ENCODE data around the gene NEURL1.

The NEURL1 gene

GRCh38 chr10:103609231-103610082 lies 116.0 kb downstream of the NEURL1 start:
- Histone ChIP-seq H3K27me3 (ENCODE audit: control insufficient read depth in 5 of 5, insufficient read depth in 4 of 5, low read length in 5 of 5) (no peaks in the 10 kb centered on the region), H3K4me1 (ENCODE audit: control insufficient read depth in 5 of 5, insufficient read depth in 5 of 5, low read length in 5 of 5) (peaks cover 0 to 11% (median 5%) of the 10 kb centered on the region in 5 donors), H3K27ac (ENCODE audit: low read depth, low read length) (no peak overlapping the region), H3K9ac (ENCODE audit: low read length in 5 of 5) (no peak overlapping the region), H3K36me3 (ENCODE audit: control insufficient read depth in 5 of 5, insufficient read depth in 5 of 5, low read length in 5 of 5) (peaks cover 9 to 67% (median 56%) of the 10 kb centered on the region in 5 donors), H3K9me3 (ENCODE audit: control insufficient read depth in 5 of 5, low read length in 5 of 5) (no peaks in the 10 kb centered on the region), H3K4me3 (ENCODE audit: low read depth in 1 of 5, low read length in 5 of 5) (no peak overlapping the region)

- Histone ChIP-seq H3K4me3 (ENCODE audit: low read depth in 1 of 5, low read length in 5 of 5) (no peak overlapping the region), H3K9me3 (ENCODE audit: control insufficient read depth in 5 of 5, low read length in 5 of 5) (no peaks in the 10 kb centered on the region), H3K27ac (ENCODE audit: low read depth, low read length) (no peak overlapping the region), H3K9ac (ENCODE audit: low read length in 5 of 5) (no peak overlapping the region), H3K27me3 (ENCODE audit: control insufficient read depth in 5 of 5, insufficient read depth in 4 of 5, low read length in 5 of 5) (no peaks in the 10 kb centered on the region), H3K36me3 (ENCODE audit: control insufficient read depth in 5 of 5, insufficient read depth in 5 of 5, low read length in 5 of 5) (peaks cover 9 to 61% (median 51%) of the 10 kb centered on the region in 5 donors), H3K4me1 (ENCODE audit: control insufficient read depth in 5 of 5, insufficient read depth in 5 of 5, low read length in 5 of 5) (peaks cover 2 to 17% (median 11%) of the 10 kb centered on the region in 5 donors)
Observed at GRCh38 chr10:103610083-103610472, 116.6 kb downstream of the NEURL1 start.

- H3K27me3 ChIP-seq (ENCODE audit: control insufficient read depth in 5 of 5, insufficient read depth in 4 of 5, low read length in 5 of 5), result no peaks in the 10 kb centered on the region
- peaks cover 6 to 20% (median 17%) of the 10 kb centered on the region in 5 donors for H3K4me1 ChIP-seq (ENCODE audit: control insufficient read depth in 5 of 5, insufficient read depth in 5 of 5, low read length in 5 of 5)
- H3K4me3 ChIP-seq (ENCODE audit: low read depth in 1 of 5, low read length in 5 of 5), result no peak overlapping the region
- H3K36me3 ChIP-seq (ENCODE audit: control insufficient read depth in 5 of 5, insufficient read depth in 5 of 5, low read length in 5 of 5), result peaks cover 9 to 53% (median 51%) of the 10 kb centered on the region in 5 donors
- H3K9me3 ChIP-seq (ENCODE audit: control insufficient read depth in 5 of 5, low read length in 5 of 5), result no peaks in the 10 kb centered on the region
- peak overlapping the region in 1 of 5 donors; percentile 19 for H3K9ac ChIP-seq (ENCODE audit: low read length in 5 of 5)
- no peak overlapping the region for H3K27ac ChIP-seq (ENCODE audit: low read depth, low read length)
Observed at GRCh38 chr10:103610921-103611511, 117.5 kb downstream of the NEURL1 start.

- Histone ChIP-seq H3K9ac (ENCODE audit: low read length in 5 of 5) (no peak overlapping the region), H3K4me1 (ENCODE audit: control insufficient read depth in 5 of 5, insufficient read depth in 5 of 5, low read length in 5 of 5) (peaks cover 20 to 37% (median 34%) of the 10 kb centered on the region in 5 donors), H3K36me3 (ENCODE audit: control insufficient read depth in 5 of 5, insufficient read depth in 5 of 5, low read length in 5 of 5) (peaks cover 9 to 64% (median 62%) of the 10 kb centered on the region in 5 donors), H3K9me3 (ENCODE audit: control insufficient read depth in 5 of 5, low read length in 5 of 5) (no peaks in the 10 kb centered on the region), H3K27me3 (ENCODE audit: control insufficient read depth in 5 of 5, insufficient read depth in 4 of 5, low read length in 5 of 5) (no peaks in the 10 kb centered on the region), H3K27ac (ENCODE audit: low read depth, low read length) (no peak overlapping the region), H3K4me3 (ENCODE audit: low read depth in 1 of 5, low read length in 5 of 5) (no peak overlapping the region)
Observed at GRCh38 chr10:103612462-103613365, 119.2 kb downstream of the NEURL1 start.

GRCh38 chr10:103613616-103614015 lies 120.1 kb downstream of the NEURL1 start:
- no peak overlapping the region for H3K9ac ChIP-seq (ENCODE audit: low read length in 5 of 5)
- H3K4me1 ChIP-seq (ENCODE audit: control insufficient read depth in 5 of 5, insufficient read depth in 5 of 5, low read length in 5 of 5), result peaks cover 25 to 46% (median 43%) of the 10 kb centered on the region in 5 donors
- peaks cover 9 to 69% (median 62%) of the 10 kb centered on the region in 5 donors for H3K36me3 ChIP-seq (ENCODE audit: control insufficient read depth in 5 of 5, insufficient read depth in 5 of 5, low read length in 5 of 5)
- no peaks in the 10 kb centered on the region for H3K9me3 ChIP-seq (ENCODE audit: control insufficient read depth in 5 of 5, low read length in 5 of 5)
- H3K4me3 ChIP-seq (ENCODE audit: low read depth in 1 of 5, low read length in 5 of 5), result no peak overlapping the region
- H3K27me3 ChIP-seq (ENCODE audit: control insufficient read depth in 5 of 5, insufficient read depth in 4 of 5, low read length in 5 of 5), result no peaks in the 10 kb centered on the region
- H3K27ac ChIP-seq (ENCODE audit: low read depth, low read length), result no peak overlapping the region

GRCh38 chr10:103614306-103615158 lies 121.0 kb downstream of the NEURL1 start:
- Histone ChIP-seq H3K9me3 (ENCODE audit: control insufficient read depth in 5 of 5, low read length in 5 of 5) (no peaks in the 10 kb centered on the region), H3K27ac (ENCODE audit: low read depth, low read length) (no peak overlapping the region), H3K4me1 (ENCODE audit: control insufficient read depth in 5 of 5, insufficient read depth in 5 of 5, low read length in 5 of 5) (peaks cover 32 to 55% (median 52%) of the 10 kb centered on the region in 5 donors), H3K9ac (ENCODE audit: low read length in 5 of 5) (no peak overlapping the region), H3K4me3 (ENCODE audit: low read depth in 1 of 5, low read length in 5 of 5) (peak overlapping the region in 1 of 5 donors; percentile 10), H3K36me3 (ENCODE audit: control insufficient read depth in 5 of 5, insufficient read depth in 5 of 5, low read length in 5 of 5) (peaks cover 9 to 66% (median 56%) of the 10 kb centered on the region in 5 donors), H3K27me3 (ENCODE audit: control insufficient read depth in 5 of 5, insufficient read depth in 4 of 5, low read length in 5 of 5) (no peaks in the 10 kb centered on the region)

- peaks cover 45 to 79% (median 76%) of the 10 kb centered on the region in 5 donors for H3K4me1 ChIP-seq (ENCODE audit: control insufficient read depth in 5 of 5, insufficient read depth in 5 of 5, low read length in 5 of 5)
- no peaks in the 10 kb centered on the region for H3K9me3 ChIP-seq (ENCODE audit: control insufficient read depth in 5 of 5, low read length in 5 of 5)
- no peak overlapping the region for H3K9ac ChIP-seq (ENCODE audit: low read length in 5 of 5)
- no peaks in the 10 kb centered on the region for H3K27me3 ChIP-seq (ENCODE audit: control insufficient read depth in 5 of 5, insufficient read depth in 4 of 5, low read length in 5 of 5)
- H3K36me3 ChIP-seq (ENCODE audit: control insufficient read depth in 5 of 5, insufficient read depth in 5 of 5, low read length in 5 of 5), result peaks cover 3 to 62% (median 46%) of the 10 kb centered on the region in 5 donors
- H3K4me3 ChIP-seq (ENCODE audit: low read depth in 1 of 5, low read length in 5 of 5), result peak overlapping the region in 1 of 5 donors; percentile 31
- no peak overlapping the region for H3K27ac ChIP-seq (ENCODE audit: low read depth, low read length)
Observed at GRCh38 chr10:103616705-103617601, 123.4 kb downstream of the NEURL1 start.

- Histone ChIP-seq H3K36me3 (ENCODE audit: control insufficient read depth in 5 of 5, insufficient read depth in 5 of 5, low read length in 5 of 5) (peaks cover 3 to 62% (median 42%) of the 10 kb centered on the region in 5 donors), H3K9me3 (ENCODE audit: control insufficient read depth in 5 of 5, low read length in 5 of 5) (no peaks in the 10 kb centered on the region), H3K27ac (ENCODE audit: low read depth, low read length) (peak overlapping the region; percentile 57), H3K4me1 (ENCODE audit: control insufficient read depth in 5 of 5, insufficient read depth in 5 of 5, low read length in 5 of 5) (peaks cover 50 to 88% (median 84%) of the 10 kb centered on the region in 5 donors), H3K4me3 (ENCODE audit: low read depth in 1 of 5, low read length in 5 of 5) (no peak overlapping the region), H3K27me3 (ENCODE audit: control insufficient read depth in 5 of 5, insufficient read depth in 4 of 5, low read length in 5 of 5) (no peaks in the 10 kb centered on the region), H3K9ac (ENCODE audit: low read length in 5 of 5) (no peak overlapping the region)
Observed at GRCh38 chr10:103617602-103618385, 124.3 kb downstream of the NEURL1 start.
